Measurements from ENCODE around the gene ILF2. TPM values are rescaled to one million over a fixed set of nuclear protein-coding genes. Genes with fewer than 3 reads are reported as not detected.

The ILF2 gene
- total RNA-seq, 4 donors from 2014 or later: 52.1 to 99.2 (median 79.3) TPM

DNA sequence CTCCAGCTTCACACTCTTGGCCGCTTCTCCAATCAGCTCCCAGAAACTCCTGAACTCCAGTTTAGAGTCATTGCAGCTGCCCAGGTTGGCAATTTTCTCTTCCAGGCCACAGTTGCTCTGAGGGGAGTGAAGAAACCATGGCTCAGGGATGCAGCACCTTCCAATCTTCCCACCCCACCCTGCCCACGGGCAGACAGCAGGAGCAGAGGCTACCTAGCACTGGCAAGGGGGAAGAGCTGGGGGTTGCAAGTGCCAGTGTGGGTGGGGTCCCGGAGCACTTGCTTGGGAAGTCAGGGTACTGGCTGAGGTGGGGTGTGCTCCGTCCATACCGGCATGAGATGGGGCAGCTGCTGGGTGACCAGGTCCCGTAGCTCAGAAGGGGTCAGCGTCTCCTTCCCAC, 55.9 kb downstream of the ILF2 start:
- ATAC-seq: no peak
- peaks cover 0 to 42% (median 34%) of the 10 kb centered on the region in 3 donors for H3K4me1 ChIP-seq
- H3K9me3 ChIP-seq: no peaks in the 10 kb centered on the region
- H3K27ac ChIP-seq: peak overlapping the region in 1 of 4 donors; percentile 12
- no CpG with 5 or more reads among the region's 7 CpGs for WGBS, 2 donors (ENCODE audit: low coverage in 1 of 2)
- no peak overlapping the region for H3K4me3 ChIP-seq
- H3K36me3 ChIP-seq: peaks cover 0 to 20% of the 10 kb centered on the region in 2 donors
- no peak for TF ChIP-seq EP300 (IDR thresholded peaks at IDR 0.05)
- TF ChIP-seq, protein P1, sequence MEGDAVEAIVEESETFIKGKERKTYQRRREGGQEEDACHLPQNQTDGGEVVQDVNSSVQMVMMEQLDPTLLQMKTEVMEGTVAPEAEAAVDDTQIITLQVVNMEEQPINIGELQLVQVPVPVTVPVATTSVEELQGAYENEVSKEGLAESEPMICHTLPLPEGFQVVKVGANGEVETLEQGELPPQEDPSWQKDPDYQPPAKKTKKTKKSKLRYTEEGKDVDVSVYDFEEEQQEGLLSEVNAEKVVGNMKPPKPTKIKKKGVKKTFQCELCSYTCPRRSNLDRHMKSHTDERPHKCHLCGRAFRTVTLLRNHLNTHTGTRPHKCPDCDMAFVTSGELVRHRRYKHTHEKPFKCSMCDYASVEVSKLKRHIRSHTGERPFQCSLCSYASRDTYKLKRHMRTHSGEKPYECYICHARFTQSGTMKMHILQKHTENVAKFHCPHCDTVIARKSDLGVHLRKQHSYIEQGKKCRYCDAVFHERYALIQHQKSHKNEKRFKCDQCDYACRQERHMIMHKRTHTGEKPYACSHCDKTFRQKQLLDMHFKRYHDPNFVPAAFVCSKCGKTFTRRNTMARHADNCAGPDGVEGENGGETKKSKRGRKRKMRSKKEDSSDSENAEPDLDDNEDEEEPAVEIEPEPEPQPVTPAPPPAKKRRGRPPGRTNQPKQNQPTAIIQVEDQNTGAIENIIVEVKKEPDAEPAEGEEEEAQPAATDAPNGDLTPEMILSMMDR (IDR thresholded peaks at IDR 0.05): no peak
- no peak for TF ChIP-seq POLR2A (IDR thresholded peaks at IDR 0.05)
- TF ChIP-seq POLR2AphosphoS5 (IDR thresholded peaks at IDR 0.05): no peak
- no peaks in the 10 kb centered on the region for H3K27me3 ChIP-seq

- H3K9me3 ChIP-seq: no peaks in the 10 kb centered on the region
- H3K27ac ChIP-seq: peak overlapping the region in 1 of 4 donors; percentile 12
- no peak for ATAC-seq
- 52 to 100% methylated on average over 1 to 2 of the region's 2 CpGs for WGBS, 2 donors (ENCODE audit: low coverage in 1 of 2)
- no peak overlapping the region for H3K4me3 ChIP-seq
- H3K36me3 ChIP-seq: peaks cover 0 to 14% of the 10 kb centered on the region in 2 donors
- H3K27me3 ChIP-seq: no peaks in the 10 kb centered on the region
- peaks cover 0 to 48% (median 39%) of the 10 kb centered on the region in 3 donors for H3K4me1 ChIP-seq
- TF ChIP-seq POLR2A (IDR thresholded peaks at IDR 0.05): no peak
- TF ChIP-seq POLR2AphosphoS5 (IDR thresholded peaks at IDR 0.05): no peak
- no peak for TF ChIP-seq EP300 (IDR thresholded peaks at IDR 0.05)
Measured at GRCh38 chr1:153614189-153614900, 56.4 kb downstream of the ILF2 start.

- no peaks in the 10 kb centered on the region for H3K27me3 ChIP-seq
- H3K4me1 ChIP-seq: peaks cover 0 to 57% (median 43%) of the 10 kb centered on the region in 3 donors
- 50 to 89% methylated on average over 2 to 3 of the region's 5 CpGs for WGBS, 2 donors (ENCODE audit: low coverage in 1 of 2)
- no peaks in the 10 kb centered on the region for H3K9me3 ChIP-seq
- TF ChIP-seq POLR2A (IDR thresholded peaks at IDR 0.05): no peak
- TF ChIP-seq POLR2AphosphoS5 (IDR thresholded peaks at IDR 0.05): no peak
- TF ChIP-seq EP300 (IDR thresholded peaks at IDR 0.05): no peak
- TF ChIP-seq, protein P1 (IDR thresholded peaks at IDR 0.05): no peak
- peak overlapping the region; percentile 59 to 90 (median 86) for H3K27ac ChIP-seq
- peak overlapping the region in 1 of 2 donors; percentile 70 for H3K4me3 ChIP-seq
- ATAC-seq: no peak
- H3K36me3 ChIP-seq: peaks cover 0 to 5% of the 10 kb centered on the region in 2 donors
Measured at GRCh38 chr1:153613406-153613805, 57.4 kb downstream of the ILF2 start.

DNA sequence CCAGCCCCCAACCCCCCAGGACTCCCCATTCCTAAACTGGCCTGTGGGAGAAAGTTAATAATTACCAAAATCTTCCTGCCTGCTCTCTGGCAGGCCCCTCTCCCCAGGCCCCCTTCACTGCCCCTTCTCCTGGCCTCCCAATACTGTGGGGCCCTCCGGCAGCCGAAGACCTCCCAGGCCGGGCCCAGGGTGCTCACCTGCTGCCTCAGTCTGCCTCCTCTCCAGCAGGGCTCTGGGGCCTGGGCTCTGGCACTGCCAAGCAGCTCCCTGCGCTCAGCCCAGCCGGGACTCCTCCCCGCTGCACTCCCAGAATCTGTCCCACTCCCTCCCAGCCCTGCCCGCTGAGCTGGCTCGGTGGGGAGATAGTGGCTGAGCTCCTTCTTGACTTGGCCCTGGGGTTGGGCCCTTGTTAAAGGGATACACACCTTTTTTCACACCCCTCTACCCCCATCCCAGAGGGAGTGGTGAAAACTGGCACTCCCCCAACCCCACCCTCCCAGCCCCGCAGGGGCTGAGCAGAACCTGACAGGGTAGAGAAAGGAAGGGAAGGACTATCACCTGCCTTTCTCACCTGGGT, 58.0 kb downstream of the ILF2 start, which contains the start of gene S100A16:
Gene S100A16, minus strand, starts transcription at position 383 of the 577 bp plus-strand sequence. CDS start 4,986 bp downstream, outside the sequence.
- WGBS, 2 donors (ENCODE audit: low coverage in 1 of 2): 26% methylated on average over 5 of the region's 9 CpGs; no CpG with 5 or more reads in 1 of the 2 donors
- peak within 1 kb of the TSS; percentile 59 to 90 (median 86) for H3K27ac ChIP-seq
- H3K4me1 ChIP-seq: peaks cover 0 to 63% (median 41%) of the 10 kb centered on the region in 3 donors
- ATAC-seq: peak; percentile 75
- TF ChIP-seq EP300 (IDR thresholded peaks at IDR 0.05) (no peak), POLR2AphosphoS5 (IDR thresholded peaks at IDR 0.05) (peak; percentile 86), POLR2A (IDR thresholded peaks at IDR 0.05) (peak; percentile 59 to 72)
- H3K36me3 ChIP-seq: peaks cover 0 to 4% of the 10 kb centered on the region in 2 donors
- H3K4me3 ChIP-seq: peak within 1 kb of the TSS; percentile 56 to 70
- no peaks in the 10 kb centered on the region for H3K27me3 ChIP-seq
- H3K9me3 ChIP-seq: no peaks in the 10 kb centered on the region

DNA sequence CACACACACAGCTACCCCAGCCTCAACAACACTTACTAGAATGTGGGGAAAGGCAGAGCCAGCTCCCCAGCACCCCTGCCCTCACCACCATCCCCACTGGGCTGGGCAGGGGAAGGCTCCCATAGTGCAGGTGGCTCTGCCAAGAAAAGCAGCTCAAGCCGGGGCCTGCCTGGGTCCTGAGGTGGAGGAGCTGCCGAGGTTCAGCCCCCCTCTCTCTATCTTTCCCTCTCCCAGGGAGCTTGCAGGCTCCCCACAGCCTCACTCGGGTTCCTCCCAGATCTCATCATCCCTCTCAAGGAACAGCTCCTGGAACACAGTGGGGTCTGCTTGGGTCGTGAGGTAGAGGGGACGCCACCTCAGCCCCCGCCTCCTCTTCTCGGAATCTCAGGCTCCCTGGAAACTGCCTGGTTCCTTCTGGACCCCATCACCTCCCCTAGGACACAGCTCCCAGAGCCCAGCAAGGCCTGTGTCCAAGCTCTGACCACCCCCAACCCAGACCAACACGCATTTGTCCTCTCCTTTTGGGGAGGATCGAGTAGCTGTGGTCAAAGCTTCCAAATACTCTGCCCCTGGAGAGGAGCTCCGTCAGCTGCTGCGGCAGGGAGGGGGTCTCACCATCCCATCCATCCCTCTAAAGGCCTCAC, 58.6 kb downstream of the ILF2 start:
- Histone ChIP-seq H3K9me3 (no peaks in the 10 kb centered on the region), H3K4me3 (peak overlapping the region; percentile 56 to 70), H3K27me3 (no peaks in the 10 kb centered on the region), H3K27ac (peak overlapping the region; percentile 59 to 90 (median 86)), H3K4me1 (peaks cover 0 to 69% (median 35%) of the 10 kb centered on the region in 3 donors), H3K36me3 (peaks cover 0 to 10% of the 10 kb centered on the region in 2 donors)
- no peak for TF ChIP-seq POLR2A (IDR thresholded peaks at IDR 0.05)
- 13 to 14% methylated on average over 3 to 7 of the region's 11 CpGs for WGBS, 2 donors (ENCODE audit: low coverage in 1 of 2)
- no peak for ATAC-seq

Small RNAs within 50 kb of the gene (small RNA-seq; reads per million reads assigned to genes)
- gene MIR8083 (0 reads per million in 4 donors), gene RN7SL372P (0 reads per million in 4 donors)

Other genes starting within 250 kb of the ILF2 start
- 100 to 1,000 TPM in 1 of 4 donors, 10 to 100 TPM in 1, not detected in 2; 33.0 to 253 TPM for gene S100A7, start 210.3 kb downstream of the ILF2 start, total RNA-seq
- gene S100A6, start 135.0 kb downstream of the ILF2 start, total RNA-seq: 100 to 1,000 TPM; 595 to 840 (median 634) TPM
- not detected for gene S100A5, start 130.1 kb downstream of the ILF2 start, total RNA-seq
- gene S100A4, start 125.2 kb downstream of the ILF2 start, total RNA-seq: 100 to 1,000 TPM; 135 to 345 (median 259) TPM
- 1 to 10 TPM in 2 of 4 donors, under 1 TPM in 1, not detected in 1; 0.69 to 6.0 (median 1.1) TPM for gene S100A3, start 121.7 kb downstream of the ILF2 start, total RNA-seq
- gene S100A2, start 105.1 kb downstream of the ILF2 start, total RNA-seq: 10 to 100 TPM in 2 of 4 donors, 1 to 10 TPM in 2; 2.7 to 73.3 (median 14.2) TPM
- gene S100A16, start 57.9 kb downstream of the ILF2 start, total RNA-seq: 100 to 1,000 TPM in 1 of 4 donors, 10 to 100 TPM in 3; 49.7 to 121 (median 71.5) TPM
- 10 to 100 TPM in 1 of 4 donors, 1 to 10 TPM in 2, under 1 TPM in 1; 0.85 to 82.1 (median 5.0) TPM for gene S100A14, start 54.7 kb downstream of the ILF2 start, total RNA-seq
- gene S100A13, start 43.5 kb downstream of the ILF2 start, total RNA-seq: 100 to 1,000 TPM in 1 of 4 donors, 10 to 100 TPM in 3; 56.1 to 133 (median 76.3) TPM
- gene S100A1, start 42.6 kb downstream of the ILF2 start, total RNA-seq: 1 to 10 TPM; 2.4 to 8.3 (median 2.8) TPM
- gene CHTOP, start 36.9 kb downstream of the ILF2 start, total RNA-seq: 10 to 100 TPM; 33.7 to 57.0 (median 42.2) TPM
- gene SNAPIN, start 12.3 kb downstream of the ILF2 start, total RNA-seq: 10 to 100 TPM; 58.9 to 77.4 (median 69.4) TPM
- gene NPR1, start 7.7 kb upstream of the ILF2 start, total RNA-seq: 10 to 100 TPM; 36.7 to 57.0 (median 46.7) TPM
- 10 to 100 TPM; 31.4 to 55.3 (median 43.5) TPM for gene INTS3, start 57.1 kb upstream of the ILF2 start, total RNA-seq
- 10 to 100 TPM; 18.8 to 30.7 (median 21.6) TPM for gene SLC27A3, start 104.4 kb upstream of the ILF2 start, total RNA-seq

All from gastroesophageal sphincter (tissue), 4 donors.